SU-DHL-6 (cell line): Measurements from ENCODE around the gene SLC12A1.

Experiments
- EZH2phosphoT487 ChIP-seq: fragments of 200-600 bp; sonication (generic), shearing (Covaris generic); conservative IDR thresholded peaks from 2 replicates; pipeline ENCODE4 v1.6.1; 2018; ENCODE audit warnings: mild to moderate bottlenecking, antibody characterized with exemption, low read length, moderate library complexity, mixed read lengths
- TF ChIP-seq, protein P1 (sequence below): fragments of 200-600 bp; sonication (generic); IDR thresholded peaks from one replicate; pipeline ENCODE4 v1.5.1; 2017; ENCODE audit warnings: antibody characterized with exemption, mild to moderate bottlenecking, low read length, moderate library complexity; ENCODE audit not compliant: insufficient read depth, poor library complexity, severe bottlenecking

GRCh38 chr15:48265135-48265534 is 59.0 kb downstream of the SLC12A1 start:
- TF ChIP-seq, protein P1, sequence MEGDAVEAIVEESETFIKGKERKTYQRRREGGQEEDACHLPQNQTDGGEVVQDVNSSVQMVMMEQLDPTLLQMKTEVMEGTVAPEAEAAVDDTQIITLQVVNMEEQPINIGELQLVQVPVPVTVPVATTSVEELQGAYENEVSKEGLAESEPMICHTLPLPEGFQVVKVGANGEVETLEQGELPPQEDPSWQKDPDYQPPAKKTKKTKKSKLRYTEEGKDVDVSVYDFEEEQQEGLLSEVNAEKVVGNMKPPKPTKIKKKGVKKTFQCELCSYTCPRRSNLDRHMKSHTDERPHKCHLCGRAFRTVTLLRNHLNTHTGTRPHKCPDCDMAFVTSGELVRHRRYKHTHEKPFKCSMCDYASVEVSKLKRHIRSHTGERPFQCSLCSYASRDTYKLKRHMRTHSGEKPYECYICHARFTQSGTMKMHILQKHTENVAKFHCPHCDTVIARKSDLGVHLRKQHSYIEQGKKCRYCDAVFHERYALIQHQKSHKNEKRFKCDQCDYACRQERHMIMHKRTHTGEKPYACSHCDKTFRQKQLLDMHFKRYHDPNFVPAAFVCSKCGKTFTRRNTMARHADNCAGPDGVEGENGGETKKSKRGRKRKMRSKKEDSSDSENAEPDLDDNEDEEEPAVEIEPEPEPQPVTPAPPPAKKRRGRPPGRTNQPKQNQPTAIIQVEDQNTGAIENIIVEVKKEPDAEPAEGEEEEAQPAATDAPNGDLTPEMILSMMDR, result no peak
- no peak for TF ChIP-seq EZH2phosphoT487
